GM23338 (cell line): ENCODE data around the gene NDUFA3.

Experiments
- CREB1 ChIP-seq: fragments of 250-450 bp; sonication (Bioruptor Pico); IDR thresholded peaks from 2 replicates; pipeline ENCODE4 v1.5.0; 2020; ENCODE audit warnings: low read depth, mild to moderate bottlenecking, moderate library complexity
- EZH2 ChIP-seq: fragments of 200-600 bp; sonication (generic); IDR thresholded peaks from one replicate; pipeline ENCODE4 v1.8.0; 2017; ENCODE audit warnings: antibody characterized with exemption, mild to moderate bottlenecking, low read depth; ENCODE audit not compliant: unreplicated experiment
- EZH2phosphoT487 ChIP-seq: fragments of 200-600 bp; sonication (generic); IDR thresholded peaks from one replicate; pipeline ENCODE4 v1.8.1; 2018; ENCODE audit warnings: antibody characterized with exemption; ENCODE audit not compliant: unreplicated experiment
- JUNB ChIP-seq: IDR thresholded peaks from one replicate; pipeline ENCODE4 v1.6.1; 2016; ENCODE audit warnings: antibody characterized with exemption; ENCODE audit not compliant: unreplicated experiment
- NANOG ChIP-seq: IDR thresholded peaks from 2 replicates; pipeline ENCODE4 v1.6.1; 2016; ENCODE audit warnings: antibody characterized with exemption, borderline replicate concordance
- POLR2AphosphoS5 ChIP-seq: IDR thresholded peaks from 2 replicates; pipeline ENCODE4 v1.6.1; 2016; ENCODE audit warnings: antibody characterized with exemption, low read depth
- STAT1 ChIP-seq: IDR thresholded peaks from one replicate; pipeline ENCODE4 v1.6.1; 2016; ENCODE audit warnings: antibody characterized with exemption; ENCODE audit not compliant: unreplicated experiment
- ZNF114 ChIP-seq: fragments of 250-450 bp; sonication (Bioruptor Pico); IDR thresholded peaks from 2 replicates; pipeline ENCODE4 v1.5.0; 2020; ENCODE audit warnings: mild to moderate bottlenecking, moderate library complexity
- ZNF331 ChIP-seq: fragments of 250-450 bp; sonication (Bioruptor Pico); IDR thresholded peaks from 2 replicates; pipeline ENCODE4 v1.5.0; 2020; ENCODE audit warnings: low read depth, mild to moderate bottlenecking, moderate library complexity
- TF ChIP-seq, protein P1 (sequence below), 2 experiments: fragments of 200-600 bp in 1 of 2; sonication (generic) in 1 of 2; conservative IDR thresholded peaks; 2 replicates each; pipeline versions ENCODE4 v1.5.1 to v1.6.1; 2016 to 2017; ENCODE audit warnings: antibody characterized with exemption in 2 of 2, low read depth in 2 of 2, mild to moderate bottlenecking in 2 of 2, moderate library complexity in 1 of 2
- TF ChIP-seq, protein P2 (sequence below): IDR thresholded peaks from one replicate; pipeline ENCODE4 v1.6.1; 2018; ENCODE audit warnings: antibody characterized with exemption; ENCODE audit not compliant: unreplicated experiment
- TF ChIP-seq, protein P3 (sequence below): fragments of 250-450 bp; sonication (Bioruptor Pico); IDR thresholded peaks from 2 replicates; pipeline ENCODE4 v1.5.0; 2020; ENCODE audit warnings: mild to moderate bottlenecking, moderate library complexity
- TF ChIP-seq, protein P4 (sequence below): IDR thresholded peaks from 2 replicates; pipeline ENCODE4 v1.6.1; 2016; ENCODE audit warnings: antibody characterized with exemption

DNA sequence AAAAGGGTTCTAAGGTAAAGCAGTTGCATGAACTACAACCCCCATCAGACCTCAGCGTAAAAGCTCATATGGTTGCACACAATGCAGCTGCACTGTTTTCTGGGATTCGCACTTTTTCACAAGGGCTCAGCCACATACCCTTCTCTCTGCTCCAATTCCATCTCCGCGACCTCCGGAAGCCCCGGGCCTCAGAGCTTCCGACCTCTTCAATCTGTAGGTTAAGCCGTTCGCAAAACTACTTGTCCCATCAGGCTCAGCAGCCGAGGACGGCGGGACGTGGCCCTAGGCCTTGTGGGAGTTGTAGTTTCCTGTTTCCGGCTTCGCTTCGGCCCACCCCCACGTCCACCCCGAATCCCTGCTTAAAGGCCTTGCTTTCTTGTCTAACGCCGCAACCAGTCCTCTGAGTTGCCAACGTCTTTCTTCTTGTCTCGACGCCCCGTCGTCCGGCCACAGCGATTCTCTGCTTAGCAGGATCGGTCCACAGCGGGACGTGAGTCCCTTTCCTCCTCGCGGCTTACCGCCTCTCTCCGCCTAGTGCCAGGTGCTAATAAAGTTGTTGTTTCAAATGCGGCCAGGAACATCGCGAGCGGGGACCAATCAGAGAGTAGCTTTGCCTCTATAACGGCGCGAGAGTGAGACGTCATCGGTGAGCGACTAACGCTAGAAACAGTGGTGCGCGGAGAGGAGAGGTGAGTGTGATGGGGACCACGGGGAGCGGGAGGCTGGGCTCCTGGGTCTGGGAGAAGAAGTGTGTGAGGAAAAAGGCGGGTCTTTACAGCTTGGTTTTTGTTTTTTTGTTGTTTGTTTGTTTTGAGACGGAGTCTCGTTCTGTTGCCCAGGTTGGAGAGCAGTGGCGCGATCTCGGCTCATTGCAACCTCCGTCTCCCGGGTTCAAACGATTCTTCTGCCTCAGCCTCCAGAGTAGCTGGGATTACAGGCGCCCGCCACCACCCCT is 12.7 kb downstream of the NDUFA3 start, which contains the start of the genes PRPF31 and TFPT:
- TF ChIP-seq, protein P1, sequence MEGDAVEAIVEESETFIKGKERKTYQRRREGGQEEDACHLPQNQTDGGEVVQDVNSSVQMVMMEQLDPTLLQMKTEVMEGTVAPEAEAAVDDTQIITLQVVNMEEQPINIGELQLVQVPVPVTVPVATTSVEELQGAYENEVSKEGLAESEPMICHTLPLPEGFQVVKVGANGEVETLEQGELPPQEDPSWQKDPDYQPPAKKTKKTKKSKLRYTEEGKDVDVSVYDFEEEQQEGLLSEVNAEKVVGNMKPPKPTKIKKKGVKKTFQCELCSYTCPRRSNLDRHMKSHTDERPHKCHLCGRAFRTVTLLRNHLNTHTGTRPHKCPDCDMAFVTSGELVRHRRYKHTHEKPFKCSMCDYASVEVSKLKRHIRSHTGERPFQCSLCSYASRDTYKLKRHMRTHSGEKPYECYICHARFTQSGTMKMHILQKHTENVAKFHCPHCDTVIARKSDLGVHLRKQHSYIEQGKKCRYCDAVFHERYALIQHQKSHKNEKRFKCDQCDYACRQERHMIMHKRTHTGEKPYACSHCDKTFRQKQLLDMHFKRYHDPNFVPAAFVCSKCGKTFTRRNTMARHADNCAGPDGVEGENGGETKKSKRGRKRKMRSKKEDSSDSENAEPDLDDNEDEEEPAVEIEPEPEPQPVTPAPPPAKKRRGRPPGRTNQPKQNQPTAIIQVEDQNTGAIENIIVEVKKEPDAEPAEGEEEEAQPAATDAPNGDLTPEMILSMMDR (conservative IDR thresholded peaks at IDR 0.05; ENCODE audit: low read depth in 2 of 2) = no peak
- TF ChIP-seq EZH2 = no peak
- peak; percentile 82 for TF ChIP-seq POLR2AphosphoS5
- no peak for TF ChIP-seq EZH2phosphoT487
- TF ChIP-seq ZNF331 (CRISPR knock-in tag) = no peak
- TF ChIP-seq, protein P2, sequence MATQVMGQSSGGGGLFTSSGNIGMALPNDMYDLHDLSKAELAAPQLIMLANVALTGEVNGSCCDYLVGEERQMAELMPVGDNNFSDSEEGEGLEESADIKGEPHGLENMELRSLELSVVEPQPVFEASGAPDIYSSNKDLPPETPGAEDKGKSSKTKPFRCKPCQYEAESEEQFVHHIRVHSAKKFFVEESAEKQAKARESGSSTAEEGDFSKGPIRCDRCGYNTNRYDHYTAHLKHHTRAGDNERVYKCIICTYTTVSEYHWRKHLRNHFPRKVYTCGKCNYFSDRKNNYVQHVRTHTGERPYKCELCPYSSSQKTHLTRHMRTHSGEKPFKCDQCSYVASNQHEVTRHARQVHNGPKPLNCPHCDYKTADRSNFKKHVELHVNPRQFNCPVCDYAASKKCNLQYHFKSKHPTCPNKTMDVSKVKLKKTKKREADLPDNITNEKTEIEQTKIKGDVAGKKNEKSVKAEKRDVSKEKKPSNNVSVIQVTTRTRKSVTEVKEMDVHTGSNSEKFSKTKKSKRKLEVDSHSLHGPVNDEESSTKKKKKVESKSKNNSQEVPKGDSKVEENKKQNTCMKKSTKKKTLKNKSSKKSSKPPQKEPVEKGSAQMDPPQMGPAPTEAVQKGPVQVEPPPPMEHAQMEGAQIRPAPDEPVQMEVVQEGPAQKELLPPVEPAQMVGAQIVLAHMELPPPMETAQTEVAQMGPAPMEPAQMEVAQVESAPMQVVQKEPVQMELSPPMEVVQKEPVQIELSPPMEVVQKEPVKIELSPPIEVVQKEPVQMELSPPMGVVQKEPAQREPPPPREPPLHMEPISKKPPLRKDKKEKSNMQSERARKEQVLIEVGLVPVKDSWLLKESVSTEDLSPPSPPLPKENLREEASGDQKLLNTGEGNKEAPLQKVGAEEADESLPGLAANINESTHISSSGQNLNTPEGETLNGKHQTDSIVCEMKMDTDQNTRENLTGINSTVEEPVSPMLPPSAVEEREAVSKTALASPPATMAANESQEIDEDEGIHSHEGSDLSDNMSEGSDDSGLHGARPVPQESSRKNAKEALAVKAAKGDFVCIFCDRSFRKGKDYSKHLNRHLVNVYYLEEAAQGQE = no peak
- TF ChIP-seq STAT1 = no peak
- TF ChIP-seq CREB1 (CRISPR knock-in tag) = peak; percentile 99
- no peak for TF ChIP-seq JUNB
- TF ChIP-seq, protein P3, sequence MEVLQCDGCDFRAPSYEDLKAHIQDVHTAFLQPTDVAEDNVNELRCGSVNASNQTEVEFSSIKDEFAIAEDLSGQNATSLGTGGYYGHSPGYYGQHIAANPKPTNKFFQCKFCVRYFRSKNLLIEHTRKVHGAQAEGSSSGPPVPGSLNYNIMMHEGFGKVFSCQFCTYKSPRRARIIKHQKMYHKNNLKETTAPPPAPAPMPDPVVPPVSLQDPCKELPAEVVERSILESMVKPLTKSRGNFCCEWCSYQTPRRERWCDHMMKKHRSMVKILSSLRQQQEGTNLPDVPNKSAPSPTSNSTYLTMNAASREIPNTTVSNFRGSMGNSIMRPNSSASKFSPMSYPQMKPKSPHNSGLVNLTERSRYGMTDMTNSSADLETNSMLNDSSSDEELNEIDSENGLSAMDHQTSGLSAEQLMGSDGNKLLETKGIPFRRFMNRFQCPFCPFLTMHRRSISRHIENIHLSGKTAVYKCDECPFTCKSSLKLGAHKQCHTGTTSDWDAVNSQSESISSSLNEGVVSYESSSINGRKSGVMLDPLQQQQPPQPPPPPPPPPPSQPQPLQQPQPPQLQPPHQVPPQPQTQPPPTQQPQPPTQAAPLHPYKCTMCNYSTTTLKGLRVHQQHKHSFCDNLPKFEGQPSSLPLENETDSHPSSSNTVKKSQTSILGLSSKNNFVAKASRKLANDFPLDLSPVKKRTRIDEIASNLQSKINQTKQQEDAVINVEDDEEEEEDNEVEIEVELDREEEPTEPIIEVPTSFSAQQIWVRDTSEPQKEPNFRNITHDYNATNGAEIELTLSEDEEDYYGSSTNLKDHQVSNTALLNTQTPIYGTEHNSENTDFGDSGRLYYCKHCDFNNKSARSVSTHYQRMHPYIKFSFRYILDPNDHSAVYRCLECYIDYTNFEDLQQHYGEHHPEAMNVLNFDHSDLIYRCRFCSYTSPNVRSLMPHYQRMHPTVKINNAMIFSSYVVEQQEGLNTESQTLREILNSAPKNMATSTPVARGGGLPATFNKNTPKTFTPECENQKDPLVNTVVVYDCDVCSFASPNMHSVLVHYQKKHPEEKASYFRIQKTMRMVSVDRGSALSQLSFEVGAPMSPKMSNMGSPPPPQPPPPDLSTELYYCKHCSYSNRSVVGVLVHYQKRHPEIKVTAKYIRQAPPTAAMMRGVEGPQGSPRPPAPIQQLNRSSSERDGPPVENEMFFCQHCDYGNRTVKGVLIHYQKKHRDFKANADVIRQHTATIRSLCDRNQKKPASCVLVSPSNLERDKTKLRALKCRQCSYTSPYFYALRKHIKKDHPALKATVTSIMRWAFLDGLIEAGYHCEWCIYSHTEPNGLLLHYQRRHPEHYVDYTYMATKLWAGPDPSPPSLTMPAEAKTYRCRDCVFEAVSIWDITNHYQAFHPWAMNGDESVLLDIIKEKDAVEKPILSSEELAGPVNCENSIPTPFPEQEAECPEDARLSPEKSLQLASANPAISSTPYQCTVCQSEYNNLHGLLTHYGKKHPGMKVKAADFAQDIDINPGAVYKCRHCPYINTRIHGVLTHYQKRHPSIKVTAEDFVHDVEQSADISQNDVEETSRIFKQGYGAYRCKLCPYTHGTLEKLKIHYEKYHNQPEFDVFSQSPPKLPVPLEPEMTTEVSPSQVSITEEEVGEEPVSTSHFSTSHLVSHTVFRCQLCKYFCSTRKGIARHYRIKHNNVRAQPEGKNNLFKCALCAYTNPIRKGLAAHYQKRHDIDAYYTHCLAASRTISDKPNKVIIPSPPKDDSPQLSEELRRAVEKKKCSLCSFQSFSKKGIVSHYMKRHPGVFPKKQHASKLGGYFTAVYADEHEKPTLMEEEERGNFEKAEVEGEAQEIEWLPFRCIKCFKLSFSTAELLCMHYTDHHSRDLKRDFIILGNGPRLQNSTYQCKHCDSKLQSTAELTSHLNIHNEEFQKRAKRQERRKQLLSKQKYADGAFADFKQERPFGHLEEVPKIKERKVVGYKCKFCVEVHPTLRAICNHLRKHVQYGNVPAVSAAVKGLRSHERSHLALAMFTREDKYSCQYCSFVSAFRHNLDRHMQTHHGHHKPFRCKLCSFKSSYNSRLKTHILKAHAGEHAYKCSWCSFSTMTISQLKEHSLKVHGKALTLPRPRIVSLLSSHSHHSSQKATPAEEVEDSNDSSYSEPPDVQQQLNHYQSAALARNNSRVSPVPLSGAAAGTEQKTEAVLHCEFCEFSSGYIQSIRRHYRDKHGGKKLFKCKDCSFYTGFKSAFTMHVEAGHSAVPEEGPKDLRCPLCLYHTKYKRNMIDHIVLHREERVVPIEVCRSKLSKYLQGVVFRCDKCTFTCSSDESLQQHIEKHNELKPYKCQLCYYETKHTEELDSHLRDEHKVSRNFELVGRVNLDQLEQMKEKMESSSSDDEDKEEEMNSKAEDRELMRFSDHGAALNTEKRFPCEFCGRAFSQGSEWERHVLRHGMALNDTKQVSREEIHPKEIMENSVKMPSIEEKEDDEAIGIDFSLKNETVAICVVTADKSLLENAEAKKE (CRISPR knock-in tag) = no peak
- TF ChIP-seq ZNF114 (CRISPR knock-in tag) = no peak
- no peak for TF ChIP-seq NANOG
- TF ChIP-seq, protein P4, sequence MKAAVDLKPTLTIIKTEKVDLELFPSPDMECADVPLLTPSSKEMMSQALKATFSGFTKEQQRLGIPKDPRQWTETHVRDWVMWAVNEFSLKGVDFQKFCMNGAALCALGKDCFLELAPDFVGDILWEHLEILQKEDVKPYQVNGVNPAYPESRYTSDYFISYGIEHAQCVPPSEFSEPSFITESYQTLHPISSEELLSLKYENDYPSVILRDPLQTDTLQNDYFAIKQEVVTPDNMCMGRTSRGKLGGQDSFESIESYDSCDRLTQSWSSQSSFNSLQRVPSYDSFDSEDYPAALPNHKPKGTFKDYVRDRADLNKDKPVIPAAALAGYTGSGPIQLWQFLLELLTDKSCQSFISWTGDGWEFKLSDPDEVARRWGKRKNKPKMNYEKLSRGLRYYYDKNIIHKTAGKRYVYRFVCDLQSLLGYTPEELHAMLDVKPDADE = peak; percentile 99
